Brain microvascular endothelial cell (primary cell): ENCODE data around the gene PRKCH.

Experiments used
- DNase-seq: peaks from one replicate; pipeline ENCODE4 v3.0.0-alpha.2; 2020
- H3K27ac ChIP-seq: fragments of 250-450 bp; sonication (Bioruptor Pico); 2 replicates; pipeline ENCODE4 v1.5.1; 2020; ENCODE audit warnings: mild to moderate bottlenecking, moderate library complexity
- H3K27me3 ChIP-seq: fragments of 250-450 bp; sonication (Bioruptor Pico); replicated peaks from 2 replicates; pipeline ENCODE4 v1.5.1; 2020; ENCODE audit warnings: mild to moderate bottlenecking
- H3K36me3 ChIP-seq: fragments of 250-450 bp; sonication (Bioruptor Pico); replicated peaks from 2 replicates; pipeline ENCODE4 v1.5.1; 2020; ENCODE audit warnings: mild to moderate bottlenecking
- H3K4me3 ChIP-seq: 2 replicates; pipeline ENCODE4 v1.5.1; 2011; ENCODE audit warnings: low read depth, mild to moderate bottlenecking, control low read depth, low read length, moderate library complexity
- in situ Hi-C: cut with HindIII; loops from 2 replicates; pipeline ENCODE4 v1.10.0; 2017; ENCODE audit warnings: low sequenced_read_pairs, low pct_ligation_motif_present
- TF ChIP-seq, protein P1 (sequence below): IDR thresholded peaks from 2 replicates; pipeline ENCODE4 v1.5.1; 2011; ENCODE audit warnings: low read depth, mild to moderate bottlenecking, moderate library complexity, low read length, control low read depth, inconsistent platforms; ENCODE audit errors: missing control alignments

PRKCH gene

DNA sequence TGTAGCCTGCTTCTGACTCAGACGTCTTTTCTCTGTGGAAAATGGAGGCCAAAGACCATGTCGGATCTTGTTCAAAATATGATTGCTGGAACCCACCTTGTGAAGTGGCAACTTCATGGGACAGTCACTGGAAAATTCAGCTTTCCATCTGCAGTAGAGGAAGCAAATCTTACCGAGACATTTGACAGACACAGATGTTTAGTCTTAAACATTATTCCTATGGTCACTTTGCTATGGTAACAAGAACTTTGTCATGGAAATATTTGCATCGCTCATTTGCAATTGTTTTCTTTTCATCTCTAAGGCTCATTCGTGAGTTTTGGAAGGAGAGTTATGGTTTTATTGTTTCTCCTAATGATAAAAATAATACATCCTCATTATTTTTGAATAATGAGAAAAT, 275.6 kb downstream of the PRKCH start:
- Histone ChIP-seq H3K36me3 (no peaks in the 10 kb centered on the region), H3K27me3 (no peaks in the 10 kb centered on the region), H3K27ac (peak overlapping the region; percentile 84), H3K4me3 (no peak overlapping the region)
- TF ChIP-seq, protein P1, sequence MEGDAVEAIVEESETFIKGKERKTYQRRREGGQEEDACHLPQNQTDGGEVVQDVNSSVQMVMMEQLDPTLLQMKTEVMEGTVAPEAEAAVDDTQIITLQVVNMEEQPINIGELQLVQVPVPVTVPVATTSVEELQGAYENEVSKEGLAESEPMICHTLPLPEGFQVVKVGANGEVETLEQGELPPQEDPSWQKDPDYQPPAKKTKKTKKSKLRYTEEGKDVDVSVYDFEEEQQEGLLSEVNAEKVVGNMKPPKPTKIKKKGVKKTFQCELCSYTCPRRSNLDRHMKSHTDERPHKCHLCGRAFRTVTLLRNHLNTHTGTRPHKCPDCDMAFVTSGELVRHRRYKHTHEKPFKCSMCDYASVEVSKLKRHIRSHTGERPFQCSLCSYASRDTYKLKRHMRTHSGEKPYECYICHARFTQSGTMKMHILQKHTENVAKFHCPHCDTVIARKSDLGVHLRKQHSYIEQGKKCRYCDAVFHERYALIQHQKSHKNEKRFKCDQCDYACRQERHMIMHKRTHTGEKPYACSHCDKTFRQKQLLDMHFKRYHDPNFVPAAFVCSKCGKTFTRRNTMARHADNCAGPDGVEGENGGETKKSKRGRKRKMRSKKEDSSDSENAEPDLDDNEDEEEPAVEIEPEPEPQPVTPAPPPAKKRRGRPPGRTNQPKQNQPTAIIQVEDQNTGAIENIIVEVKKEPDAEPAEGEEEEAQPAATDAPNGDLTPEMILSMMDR, result no peak
- in situ Hi-C loops, result no loop called here
- DNase-seq, result no peak

DNA sequence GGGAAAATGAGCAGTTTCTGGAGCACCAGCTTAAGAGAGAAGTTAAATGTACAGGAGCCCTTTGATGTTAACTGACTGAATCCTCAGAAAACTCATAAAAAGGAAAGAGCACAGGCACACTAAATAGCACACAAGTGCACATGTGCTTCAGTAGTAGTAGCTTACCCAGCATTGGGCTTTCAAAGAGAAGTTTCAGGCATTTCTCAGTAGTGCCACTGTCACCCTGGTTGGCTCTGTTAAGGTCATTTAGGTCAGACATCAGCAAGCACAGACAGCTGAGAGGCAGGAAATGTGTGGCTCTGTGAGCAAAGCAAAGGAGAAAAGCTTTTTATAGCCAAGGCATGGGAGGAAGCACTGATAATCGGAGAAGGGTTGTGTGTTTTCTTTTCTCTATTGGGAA, 277.6 kb downstream of the PRKCH start:
- Histone ChIP-seq H3K36me3 (no peaks in the 10 kb centered on the region), H3K27ac (peak overlapping the region; percentile 74), H3K27me3 (no peaks in the 10 kb centered on the region), H3K4me3 (no peak overlapping the region)
- in situ Hi-C loops, result no loop called here
- no peak for DNase-seq
- TF ChIP-seq, protein P1, result no peak

DNA sequence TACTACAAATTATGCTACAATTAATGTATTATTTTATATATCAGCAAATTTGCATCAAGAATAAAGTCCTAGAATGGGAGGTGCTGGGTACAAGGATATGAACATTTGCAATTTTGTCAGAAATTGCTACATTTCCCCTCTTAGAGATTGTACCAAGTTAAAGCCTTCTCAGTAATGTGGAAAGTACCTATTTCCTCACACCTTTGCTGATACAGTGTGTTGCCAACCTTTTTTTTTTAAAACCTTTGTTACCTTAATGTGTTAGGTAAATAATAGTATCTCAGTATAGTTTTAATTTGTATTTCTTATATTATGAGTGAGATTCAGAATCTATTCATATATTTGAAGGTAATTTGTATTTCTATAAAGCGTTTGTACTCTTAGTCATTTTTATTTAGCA, 278.6 kb downstream of the PRKCH start:
- DNase-seq, result no peak
- H3K27ac ChIP-seq, result no peak overlapping the region
- TF ChIP-seq, protein P1, result no peak
- no peaks in the 10 kb centered on the region for H3K36me3 ChIP-seq
- no peaks in the 10 kb centered on the region for H3K27me3 ChIP-seq
- in situ Hi-C loops, result no loop called here
- H3K4me3 ChIP-seq, result no peak overlapping the region
